ENCODE data around the gene CPNE4. TPM values are rescaled to one million over a fixed set of nuclear protein-coding genes. Genes with fewer than 3 reads are reported as not detected.

The CPNE4 gene
- total and polyA plus RNA-seq, 7 donors = 0.03 to 0.04 TPM; not detected in 5

GRCh38 chr3:131553495-131554247 is 481.1 kb downstream of the CPNE4 start:
- 79 to 89% (median 80%) methylated on average over 3 of the region's 3 CpGs for WGBS, 3 donors

GRCh38 chr3:131551761-131552160 is 483.1 kb downstream of the CPNE4 start:
- Histone ChIP-seq H3K27ac (no peak overlapping the region), H3K4me3 (no peak overlapping the region), H3K4me1 (no peaks in the 10 kb centered on the region), H3K36me3 (ENCODE audit: insufficient read depth in 1 of 2, low read depth in 1 of 2) (no peaks in the 10 kb centered on the region), H3K9me3 (no peaks in the 10 kb centered on the region), H3K27me3 (ENCODE audit: insufficient read depth in 3 of 3, low read length in 2 of 3) (peaks cover 0 to 3% (median 0%) of the 10 kb centered on the region in 3 donors)
- ATAC-seq = no peak
- intact Hi-C loops (cut with DNase I) = no loop called here
- no peak for TF ChIP-seq CTCF (IDR thresholded peaks at IDR 0.05)
- WGBS, 3 donors = 47 to 50% (median 49%) methylated on average over 4 of the region's 4 CpGs
- DNase-seq = no peak

More at GRCh38 chr3:131553495-131554247, 481.1 kb downstream of the CPNE4 start:
- no peak overlapping the region for H3K4me3 ChIP-seq
- ATAC-seq = no peak
- intact Hi-C loops (cut with DNase I) = no loop called here
- H3K4me1 ChIP-seq = no peaks in the 10 kb centered on the region
- H3K27ac ChIP-seq = no peak overlapping the region
- peaks cover 0 to 3% (median 0%) of the 10 kb centered on the region in 3 donors for H3K27me3 ChIP-seq (ENCODE audit: insufficient read depth in 3 of 3, low read length in 2 of 3)
- no peaks in the 10 kb centered on the region for H3K36me3 ChIP-seq (ENCODE audit: insufficient read depth in 1 of 2, low read depth in 1 of 2)
- no peak for TF ChIP-seq CTCF (IDR thresholded peaks at IDR 0.05)
- no peaks in the 10 kb centered on the region for H3K9me3 ChIP-seq
- DNase-seq = no peak

- H3K27me3 ChIP-seq (ENCODE audit: insufficient read depth in 3 of 3, low read length in 2 of 3) = peaks cover 0 to 3% (median 0%) of the 10 kb centered on the region in 3 donors
- no peak overlapping the region for H3K4me3 ChIP-seq
- no peaks in the 10 kb centered on the region for H3K9me3 ChIP-seq
- no peak overlapping the region for H3K27ac ChIP-seq
- TF ChIP-seq CTCF (IDR thresholded peaks at IDR 0.05) = no peak
- WGBS, 3 donors = 66 to 74% (median 67%) methylated on average over 4 of the region's 4 CpGs
- DNase-seq = no peak
- intact Hi-C loops (cut with DNase I) = no loop called here
- ATAC-seq = no peak
- H3K36me3 ChIP-seq (ENCODE audit: insufficient read depth in 1 of 2, low read depth in 1 of 2) = no peaks in the 10 kb centered on the region
- no peaks in the 10 kb centered on the region for H3K4me1 ChIP-seq
Measured at GRCh38 chr3:131550562-131551465, 484.0 kb downstream of the CPNE4 start.

- TF ChIP-seq CTCF (IDR thresholded peaks at IDR 0.05) = no peak
- ATAC-seq (no peak), DNase-seq (no peak)
- Histone ChIP-seq H3K27me3 (ENCODE audit: insufficient read depth in 3 of 3, low read length in 2 of 3) (peaks cover 0 to 3% (median 0%) of the 10 kb centered on the region in 3 donors), H3K4me1 (no peaks in the 10 kb centered on the region), H3K4me3 (no peak overlapping the region), H3K36me3 (ENCODE audit: insufficient read depth in 1 of 2, low read depth in 1 of 2) (no peaks in the 10 kb centered on the region), H3K27ac (no peak overlapping the region), H3K9me3 (no peaks in the 10 kb centered on the region)
- intact Hi-C loops (cut with DNase I) = no loop called here
- 94 to 97% (median 95%) methylated on average over 1 of the region's 1 CpG for WGBS, 3 donors
Measured at GRCh38 chr3:131549340-131549739, 485.5 kb downstream of the CPNE4 start.
